GM12873 (cell line): ENCODE results near the gene PRDM11.

Experiments used
- TF ChIP-seq, protein P1 (sequence below): IDR thresholded peaks from 2 replicates; pipeline ENCODE4 v1.5.1; 2012; ENCODE audit warnings: low read depth, mild to moderate bottlenecking, moderate library complexity, low read length, control low read depth; ENCODE audit not compliant: insufficient read depth; ENCODE audit errors: missing control alignments

Gene PRDM11

DNA sequence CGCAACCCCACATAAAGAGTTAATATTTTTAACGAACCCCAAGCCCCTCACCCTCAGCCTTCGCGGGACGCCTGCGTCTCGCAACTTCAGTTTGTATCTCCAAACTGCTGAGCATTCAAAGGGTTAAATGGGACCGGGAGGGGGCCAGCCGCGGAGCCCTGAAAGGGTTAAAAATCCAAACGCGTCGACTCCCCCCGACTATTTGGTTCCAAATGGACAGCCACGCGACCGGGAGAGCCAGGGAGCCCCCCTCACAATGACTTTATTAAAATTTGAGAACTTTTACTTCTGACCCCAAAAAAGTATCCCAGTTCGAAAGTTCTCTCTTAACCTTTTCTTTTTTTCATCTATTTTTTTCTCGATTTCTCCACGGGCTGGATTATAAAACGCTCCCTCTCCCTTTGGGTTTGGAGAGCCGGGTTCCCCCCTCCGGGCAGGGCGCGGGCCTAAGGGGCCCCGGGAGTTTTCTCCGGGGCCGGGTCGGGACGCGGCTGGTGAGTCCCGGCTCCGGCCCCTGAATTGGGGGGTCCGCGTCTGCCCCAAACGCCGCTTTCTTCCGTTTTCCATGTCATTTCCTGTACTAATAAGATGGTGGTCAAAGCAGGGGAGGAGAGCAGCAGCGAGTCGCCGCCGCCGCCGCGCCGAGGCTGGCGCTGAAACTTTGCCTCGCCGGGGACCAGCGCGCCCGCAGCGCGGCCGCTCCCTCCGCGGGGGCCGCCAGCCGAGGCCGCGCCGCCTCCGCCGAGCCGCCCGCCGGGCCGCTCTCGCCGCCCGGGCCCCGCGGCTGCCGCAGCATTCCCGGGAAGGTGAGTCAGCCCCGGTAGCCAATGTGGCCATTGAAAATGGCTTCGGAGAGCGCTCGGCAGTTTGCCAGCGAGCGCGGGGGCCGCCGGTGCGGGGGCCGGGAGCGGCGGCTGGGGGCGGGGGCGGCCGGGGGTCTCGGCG is at the start of gene PRDM11:
Gene PRDM11, plus strand, starts transcription at position 568 of the 945 bp plus-strand sequence. CDS start 35,128 bp downstream, outside the sequence.
- TF ChIP-seq, protein P1, sequence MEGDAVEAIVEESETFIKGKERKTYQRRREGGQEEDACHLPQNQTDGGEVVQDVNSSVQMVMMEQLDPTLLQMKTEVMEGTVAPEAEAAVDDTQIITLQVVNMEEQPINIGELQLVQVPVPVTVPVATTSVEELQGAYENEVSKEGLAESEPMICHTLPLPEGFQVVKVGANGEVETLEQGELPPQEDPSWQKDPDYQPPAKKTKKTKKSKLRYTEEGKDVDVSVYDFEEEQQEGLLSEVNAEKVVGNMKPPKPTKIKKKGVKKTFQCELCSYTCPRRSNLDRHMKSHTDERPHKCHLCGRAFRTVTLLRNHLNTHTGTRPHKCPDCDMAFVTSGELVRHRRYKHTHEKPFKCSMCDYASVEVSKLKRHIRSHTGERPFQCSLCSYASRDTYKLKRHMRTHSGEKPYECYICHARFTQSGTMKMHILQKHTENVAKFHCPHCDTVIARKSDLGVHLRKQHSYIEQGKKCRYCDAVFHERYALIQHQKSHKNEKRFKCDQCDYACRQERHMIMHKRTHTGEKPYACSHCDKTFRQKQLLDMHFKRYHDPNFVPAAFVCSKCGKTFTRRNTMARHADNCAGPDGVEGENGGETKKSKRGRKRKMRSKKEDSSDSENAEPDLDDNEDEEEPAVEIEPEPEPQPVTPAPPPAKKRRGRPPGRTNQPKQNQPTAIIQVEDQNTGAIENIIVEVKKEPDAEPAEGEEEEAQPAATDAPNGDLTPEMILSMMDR = no peak

DNA sequence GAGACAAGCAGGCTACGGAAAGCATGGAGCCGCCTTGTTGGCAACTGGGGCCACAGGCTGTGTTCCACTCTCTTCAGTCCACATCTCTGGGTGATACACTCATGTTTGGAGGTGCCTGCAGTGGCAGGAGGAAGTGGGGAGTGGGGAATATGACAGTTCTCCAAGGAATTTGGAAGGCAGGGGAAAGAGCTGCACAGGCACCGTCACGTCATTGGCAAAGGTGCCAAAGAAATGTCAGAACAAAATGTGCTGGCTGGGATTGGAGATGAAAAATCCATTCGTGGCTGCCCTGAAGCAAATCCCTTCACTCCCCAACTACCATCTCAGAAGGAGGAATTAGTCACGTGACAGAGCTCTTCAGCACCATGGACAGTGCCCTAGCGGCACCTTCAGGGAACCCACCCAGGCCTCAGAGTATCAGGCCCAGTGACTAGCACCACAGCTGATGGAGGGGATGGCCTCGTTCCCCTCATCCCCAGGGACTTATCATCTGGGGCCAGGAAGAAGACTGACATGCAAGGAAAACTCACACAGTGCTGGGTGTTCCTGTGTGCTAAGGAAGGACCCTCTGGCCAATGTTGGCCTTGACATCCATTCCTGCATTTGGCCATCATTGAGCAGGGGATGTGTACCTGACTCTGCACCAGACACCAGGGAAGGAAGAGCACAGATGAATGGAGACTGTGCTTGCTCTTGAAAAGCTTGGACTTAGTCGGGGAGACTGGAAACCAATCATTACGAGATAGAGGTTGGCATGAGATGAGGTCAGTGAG is 48.5 kb upstream of the PRDM11 start:
- TF ChIP-seq, protein P1 = no peak

DNA sequence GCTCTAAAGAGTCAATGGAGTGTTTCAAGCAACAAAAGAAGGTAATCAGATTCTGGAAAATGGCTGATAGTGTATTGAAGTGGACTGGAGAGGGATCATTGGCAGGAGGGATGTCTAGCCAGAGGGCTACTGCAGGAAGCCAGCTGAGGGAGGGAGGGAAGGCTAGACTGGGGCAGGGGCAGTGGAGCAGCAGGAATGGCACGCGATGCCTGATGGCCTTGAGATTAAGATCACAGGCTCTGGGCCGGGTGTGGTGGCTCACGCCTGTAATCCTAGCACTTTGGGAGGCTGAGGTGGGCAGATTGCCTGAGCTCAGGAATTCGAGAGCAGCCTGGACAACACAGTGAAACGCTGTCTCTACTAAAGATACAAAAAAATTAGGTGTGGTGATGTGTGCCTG is 47.5 kb upstream of the PRDM11 start:
- TF ChIP-seq, protein P1 = no peak

DNA sequence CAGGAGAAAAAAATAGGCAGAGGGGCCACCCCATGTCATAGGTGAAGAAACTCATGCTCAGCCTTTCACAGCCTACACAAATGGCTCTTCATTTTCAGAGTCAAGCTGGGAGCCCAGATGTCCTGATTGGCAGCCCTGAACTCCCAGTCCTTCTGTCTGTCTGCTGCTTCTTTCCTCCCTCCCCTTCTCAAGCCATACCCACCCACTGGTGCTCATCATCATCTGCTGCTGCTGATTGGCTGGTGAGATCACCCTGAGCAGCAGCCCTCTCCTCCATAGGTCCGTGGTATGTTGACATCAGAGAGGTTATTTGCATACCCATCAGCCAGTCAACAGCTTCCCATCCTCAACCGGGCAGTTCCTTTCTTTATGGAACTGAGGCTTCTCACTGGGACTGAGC is 46.1 kb upstream of the PRDM11 start:
- TF ChIP-seq, protein P1 = no peak

DNA sequence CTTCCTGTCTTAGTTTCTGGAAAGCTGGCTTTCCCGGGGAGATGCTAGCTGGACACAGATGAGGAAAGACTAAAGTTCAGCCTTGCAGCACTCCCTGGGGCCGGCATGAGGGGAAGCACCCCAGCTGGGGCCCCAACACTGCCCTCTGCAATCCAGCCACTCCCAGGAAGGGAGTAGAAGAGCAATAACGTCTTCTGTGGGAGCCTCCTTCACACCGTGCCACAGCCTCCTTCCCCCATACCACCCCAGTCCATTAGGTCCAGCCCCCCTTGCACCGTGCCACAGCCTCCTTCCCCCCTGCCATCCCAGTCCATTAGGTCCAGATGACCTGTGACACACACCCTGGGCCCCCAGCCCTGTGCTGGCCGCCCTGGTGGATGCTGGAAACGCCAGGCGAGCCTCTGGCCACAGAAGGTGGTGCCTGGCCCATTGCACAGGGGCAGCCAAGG is 44.1 kb upstream of the PRDM11 start:
- TF ChIP-seq, protein P1 = no peak

DNA sequence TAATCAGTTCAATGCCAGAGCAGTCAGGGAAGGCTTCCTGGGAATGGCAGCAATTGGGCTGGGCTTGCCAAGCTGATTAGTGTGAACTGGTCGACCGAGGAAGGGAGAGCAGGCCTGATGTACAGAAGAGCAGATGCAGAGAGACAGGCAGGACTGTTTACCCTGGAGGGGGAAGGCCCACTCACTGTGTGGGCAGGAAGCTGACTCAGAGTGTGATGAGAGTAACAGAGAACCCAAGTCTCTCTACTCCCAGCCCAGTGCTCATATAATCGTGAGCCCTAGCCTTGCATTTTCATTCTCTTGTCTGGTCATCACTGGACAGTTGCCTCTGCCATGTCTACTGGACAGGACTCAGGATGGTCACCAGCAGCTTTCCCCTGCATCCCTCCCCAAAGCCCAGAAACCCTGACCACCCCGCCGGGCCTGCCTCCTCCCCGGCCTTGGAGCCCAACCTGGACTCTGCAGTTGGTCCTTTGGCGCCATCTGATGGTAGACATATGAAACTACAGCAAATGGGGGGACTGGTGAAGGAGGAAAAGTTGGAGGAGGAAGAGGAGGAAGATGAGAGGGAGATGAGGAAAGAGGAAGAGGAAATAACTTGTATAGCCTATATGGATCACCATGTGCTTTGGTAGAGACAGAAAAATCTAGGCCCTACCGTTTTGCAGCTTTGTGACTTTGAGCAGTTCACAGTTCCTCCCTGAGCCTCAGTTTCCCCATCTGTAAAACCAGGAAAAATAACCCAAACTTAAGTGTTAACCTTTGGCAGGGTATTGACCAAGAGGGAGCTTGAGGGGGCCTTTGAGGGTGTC is 43.4 kb upstream of the PRDM11 start:
- TF ChIP-seq, protein P1 = peak; percentile 80
